SK-N-SH treated with all-trans-retinoic acid at 6 μM for 48 hours (cell line): ENCODE results near the gene TOR2A.

Experiments used
- ATAC-seq: fragments of 200-7000 bp; cut with Tn5 transposase; 3 replicates; pipeline ENCODE4 v1.9.1; 2020; ENCODE audit warnings: mild to moderate bottlenecking, moderate library complexity
- ARNTL ChIP-seq: fragments of 450-650 bp; formaldehyde crosslinking; IDR thresholded peaks from 2 replicates; pipeline ENCODE4 v1.5.0; 2020; ENCODE audit warnings: low read depth, mild to moderate bottlenecking, moderate library complexity, borderline replicate concordance
- BACH2 ChIP-seq: fragments of 250-450 bp; sonication (Bioruptor Pico); IDR thresholded peaks from 2 replicates; pipeline ENCODE4 v1.9.0; 2021; ENCODE audit warnings: mild to moderate bottlenecking, borderline replicate concordance
- CREB5 ChIP-seq: fragments of 250-450 bp; sonication (Bioruptor Pico); IDR thresholded peaks from 2 replicates; pipeline ENCODE4 v1.5.1; 2020; ENCODE audit warnings: low read depth, mild to moderate bottlenecking, moderate library complexity
- CSDC2 ChIP-seq: fragments of 250-450 bp; sonication (Bioruptor Pico); IDR thresholded peaks from 2 replicates; pipeline ENCODE4 v1.5.0; 2020; ENCODE audit warnings: mild to moderate bottlenecking, moderate library complexity
- CSRNP3 ChIP-seq: fragments of 250-450 bp; sonication (Bioruptor Pico); IDR thresholded peaks from 2 replicates; pipeline ENCODE4 v1.5.1; 2021; ENCODE audit warnings: mild to moderate bottlenecking, moderate library complexity
- ESRRG ChIP-seq: fragments of 250-450 bp; sonication (Bioruptor Pico); IDR thresholded peaks from 2 replicates; pipeline ENCODE4 v1.6.1; 2021; ENCODE audit warnings: mild to moderate bottlenecking
- GLIS3 ChIP-seq: fragments of 250-450 bp; sonication (Bioruptor Pico); IDR thresholded peaks from 2 replicates; pipeline ENCODE4 v1.5.0; 2020; ENCODE audit warnings: mild to moderate bottlenecking, moderate library complexity
- ISL1 ChIP-seq: fragments of 250-450 bp; sonication (Bioruptor Pico); IDR thresholded peaks from 2 replicates; pipeline ENCODE4 v2.1.2; 2022; ENCODE audit warnings: mild to moderate bottlenecking, moderate library complexity
- OSR1 ChIP-seq: fragments of 250-450 bp; sonication (Bioruptor Pico); IDR thresholded peaks from 2 replicates; pipeline ENCODE4 v1.8.0; 2022; ENCODE audit warnings: moderate library complexity, mild to moderate bottlenecking, inconsistent platforms
- PATZ1 ChIP-seq: fragments of 250-450 bp; sonication (Bioruptor Pico); IDR thresholded peaks from 2 replicates; pipeline ENCODE4 v1.8.0; 2020; ENCODE audit warnings: mild to moderate bottlenecking, moderate library complexity, borderline replicate concordance
- POU6F1 ChIP-seq: fragments of 250-450 bp; sonication (Bioruptor Pico); IDR thresholded peaks from 2 replicates; pipeline ENCODE4 v1.8.0; 2021; ENCODE audit warnings: low read depth, mild to moderate bottlenecking, moderate library complexity, borderline replicate concordance
- PPARA ChIP-seq: fragments of 250-450 bp; sonication (Bioruptor Pico); IDR thresholded peaks from 2 replicates; pipeline ENCODE4 v1.5.0; 2020; ENCODE audit warnings: mild to moderate bottlenecking, borderline replicate concordance
- RARB ChIP-seq: fragments of 250-450 bp; sonication (Bioruptor Pico); IDR thresholded peaks from 2 replicates; pipeline ENCODE4 v1.8.0; 2021; ENCODE audit warnings: mild to moderate bottlenecking, moderate library complexity
- SNAI2 ChIP-seq: fragments of 250-450 bp; sonication (Bioruptor Pico); IDR thresholded peaks from 2 replicates; pipeline ENCODE4 v1.5.0; 2020; ENCODE audit warnings: mild to moderate bottlenecking, moderate library complexity
- TOX ChIP-seq: fragments of 250-450 bp; sonication (Bioruptor Pico); IDR thresholded peaks from 2 replicates; pipeline ENCODE4 v1.8.0; 2021; ENCODE audit warnings: mild to moderate bottlenecking, moderate library complexity, borderline replicate concordance
- TSHZ2 ChIP-seq: fragments of 250-450 bp; sonication (Bioruptor Pico); IDR thresholded peaks from 2 replicates; pipeline ENCODE4 v1.5.0; 2020; ENCODE audit warnings: mild to moderate bottlenecking, moderate library complexity
- ZC3H10 ChIP-seq: fragments of 250-450 bp; sonication (Bioruptor Pico); IDR thresholded peaks from 2 replicates; pipeline ENCODE4 v1.5.1; 2021; ENCODE audit warnings: mild to moderate bottlenecking, moderate library complexity
- ZFP3 ChIP-seq: fragments of 250-450 bp; sonication (Bioruptor Pico); IDR thresholded peaks from 2 replicates; pipeline ENCODE4 v1.5.0; 2020; ENCODE audit warnings: mild to moderate bottlenecking, moderate library complexity
- ZFP30 ChIP-seq: fragments of 450-650 bp; formaldehyde crosslinking; IDR thresholded peaks from 2 replicates; pipeline ENCODE4 v1.5.0; 2022; ENCODE audit warnings: mild to moderate bottlenecking, moderate library complexity
- ZNF565 ChIP-seq: fragments of 450-650 bp; formaldehyde crosslinking; conservative IDR thresholded peaks from 2 replicates; pipeline ENCODE4 v1.5.0; 2020; ENCODE audit warnings: low read depth, mild to moderate bottlenecking, moderate library complexity
- ZNF70 ChIP-seq: fragments of 450-650 bp; formaldehyde crosslinking; IDR thresholded peaks from 2 replicates; pipeline ENCODE4 v1.5.0; 2020; ENCODE audit warnings: mild to moderate bottlenecking, moderate library complexity
- ZNF8 ChIP-seq: fragments of 450-650 bp; formaldehyde crosslinking; IDR thresholded peaks from 2 replicates; pipeline ENCODE4 v1.5.0; 2020; ENCODE audit warnings: mild to moderate bottlenecking, moderate library complexity

Gene TOR2A

GRCh38 chr9:127710204-127710783, 24.8 kb downstream of the TOR2A start:
- ATAC-seq, result no peak
- no peak for TF ChIP-seq PATZ1 (CRISPR knock-in tag)
- TF ChIP-seq ZFP3 (CRISPR knock-in tag), result no peak
- no peak for TF ChIP-seq BACH2 (CRISPR knock-in tag)
- TF ChIP-seq TOX (CRISPR knock-in tag), result no peak
- no peak for TF ChIP-seq CSRNP3
- no peak for TF ChIP-seq ESRRG (CRISPR knock-in tag)
- TF ChIP-seq RARB, result no peak
- TF ChIP-seq CREB5, result no peak
- no peak for TF ChIP-seq POU6F1 (CRISPR knock-in tag)
- no peak for TF ChIP-seq SNAI2 (CRISPR knock-in tag)
- no peak for TF ChIP-seq GLIS3 (CRISPR knock-in tag)
- no peak for TF ChIP-seq ISL1 (CRISPR knock-in tag)
- TF ChIP-seq ZFP30 (CRISPR knock-in tag), result no peak
- TF ChIP-seq ZNF70 (CRISPR knock-in tag), result no peak

- ATAC-seq, result no peak
- TF ChIP-seq BACH2 (CRISPR knock-in tag), result no peak
Observed at GRCh38 chr9:127708952-127709587, 26.0 kb downstream of the TOR2A start.

GRCh38 chr9:127707766-127708165, 27.3 kb downstream of the TOR2A start:
- TF ChIP-seq ZNF565 (CRISPR knock-in tag) (no peak), ESRRG (CRISPR knock-in tag) (no peak), RARB (no peak), TOX (CRISPR knock-in tag) (no peak), ZNF8 (CRISPR knock-in tag) (no peak), TSHZ2 (CRISPR knock-in tag) (no peak), ZFP3 (CRISPR knock-in tag) (no peak), OSR1 (CRISPR knock-in tag) (no peak), PPARA (CRISPR knock-in tag) (no peak), CREB5 (no peak), ARNTL (no peak), CSDC2 (CRISPR knock-in tag) (no peak), PATZ1 (CRISPR knock-in tag) (no peak), BACH2 (CRISPR knock-in tag) (no peak), SNAI2 (CRISPR knock-in tag) (no peak), GLIS3 (CRISPR knock-in tag) (no peak), POU6F1 (CRISPR knock-in tag) (no peak), ZC3H10 (CRISPR knock-in tag) (no peak), ISL1 (CRISPR knock-in tag) (no peak)
- ATAC-seq, result no peak
